GM12873 (cell line): ENCODE results near the gene FBL.

Experiments used
- TF ChIP-seq, protein P1 (sequence below): IDR thresholded peaks from 2 replicates; pipeline ENCODE4 v1.5.1; 2012; ENCODE audit warnings: low read depth, mild to moderate bottlenecking, moderate library complexity, low read length, control low read depth; ENCODE audit not compliant: insufficient read depth; ENCODE audit errors: missing control alignments

FBL gene

DNA sequence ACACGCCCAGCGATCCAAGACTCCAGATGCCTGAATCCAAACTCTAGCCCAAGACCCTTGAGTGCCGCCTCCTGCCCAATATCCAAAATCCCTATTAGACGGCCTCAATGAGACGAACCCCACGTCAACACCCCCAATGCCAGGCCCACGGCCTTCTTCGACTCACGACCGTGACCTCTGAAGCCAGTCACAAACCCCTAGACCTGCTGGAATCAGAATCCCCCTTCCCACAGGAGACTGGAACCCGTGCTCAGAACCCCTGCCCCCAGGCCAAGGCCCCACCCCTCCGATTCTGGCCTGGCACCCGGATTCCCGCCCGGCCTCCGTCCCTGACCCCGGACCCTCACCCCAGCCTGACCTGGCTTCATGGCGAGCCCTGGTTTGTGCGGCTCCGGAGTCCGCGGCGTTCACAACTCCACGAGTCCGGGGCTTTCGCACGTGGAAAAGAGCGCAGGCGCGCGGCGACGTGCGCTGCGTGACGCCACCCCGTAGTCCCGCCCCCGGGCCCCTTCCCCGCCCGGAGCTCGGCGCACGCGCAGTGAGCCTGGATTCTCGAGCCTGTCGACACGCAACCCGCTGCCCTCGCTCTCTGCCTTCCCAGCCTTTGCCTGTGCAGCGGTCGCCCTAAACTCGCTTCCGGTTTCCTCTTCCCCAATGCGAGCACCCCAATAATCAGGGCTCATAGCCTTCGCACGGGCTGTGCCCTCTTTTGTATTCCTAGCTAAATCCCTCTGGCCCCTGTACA, at the start of gene FBL:
FBL (minus strand) TSS at position 447 of the 745 bp plus-strand sequence; CDS start at position 368, 79 bp downstream.
- TF ChIP-seq, protein P1, sequence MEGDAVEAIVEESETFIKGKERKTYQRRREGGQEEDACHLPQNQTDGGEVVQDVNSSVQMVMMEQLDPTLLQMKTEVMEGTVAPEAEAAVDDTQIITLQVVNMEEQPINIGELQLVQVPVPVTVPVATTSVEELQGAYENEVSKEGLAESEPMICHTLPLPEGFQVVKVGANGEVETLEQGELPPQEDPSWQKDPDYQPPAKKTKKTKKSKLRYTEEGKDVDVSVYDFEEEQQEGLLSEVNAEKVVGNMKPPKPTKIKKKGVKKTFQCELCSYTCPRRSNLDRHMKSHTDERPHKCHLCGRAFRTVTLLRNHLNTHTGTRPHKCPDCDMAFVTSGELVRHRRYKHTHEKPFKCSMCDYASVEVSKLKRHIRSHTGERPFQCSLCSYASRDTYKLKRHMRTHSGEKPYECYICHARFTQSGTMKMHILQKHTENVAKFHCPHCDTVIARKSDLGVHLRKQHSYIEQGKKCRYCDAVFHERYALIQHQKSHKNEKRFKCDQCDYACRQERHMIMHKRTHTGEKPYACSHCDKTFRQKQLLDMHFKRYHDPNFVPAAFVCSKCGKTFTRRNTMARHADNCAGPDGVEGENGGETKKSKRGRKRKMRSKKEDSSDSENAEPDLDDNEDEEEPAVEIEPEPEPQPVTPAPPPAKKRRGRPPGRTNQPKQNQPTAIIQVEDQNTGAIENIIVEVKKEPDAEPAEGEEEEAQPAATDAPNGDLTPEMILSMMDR, result no peak

DNA sequence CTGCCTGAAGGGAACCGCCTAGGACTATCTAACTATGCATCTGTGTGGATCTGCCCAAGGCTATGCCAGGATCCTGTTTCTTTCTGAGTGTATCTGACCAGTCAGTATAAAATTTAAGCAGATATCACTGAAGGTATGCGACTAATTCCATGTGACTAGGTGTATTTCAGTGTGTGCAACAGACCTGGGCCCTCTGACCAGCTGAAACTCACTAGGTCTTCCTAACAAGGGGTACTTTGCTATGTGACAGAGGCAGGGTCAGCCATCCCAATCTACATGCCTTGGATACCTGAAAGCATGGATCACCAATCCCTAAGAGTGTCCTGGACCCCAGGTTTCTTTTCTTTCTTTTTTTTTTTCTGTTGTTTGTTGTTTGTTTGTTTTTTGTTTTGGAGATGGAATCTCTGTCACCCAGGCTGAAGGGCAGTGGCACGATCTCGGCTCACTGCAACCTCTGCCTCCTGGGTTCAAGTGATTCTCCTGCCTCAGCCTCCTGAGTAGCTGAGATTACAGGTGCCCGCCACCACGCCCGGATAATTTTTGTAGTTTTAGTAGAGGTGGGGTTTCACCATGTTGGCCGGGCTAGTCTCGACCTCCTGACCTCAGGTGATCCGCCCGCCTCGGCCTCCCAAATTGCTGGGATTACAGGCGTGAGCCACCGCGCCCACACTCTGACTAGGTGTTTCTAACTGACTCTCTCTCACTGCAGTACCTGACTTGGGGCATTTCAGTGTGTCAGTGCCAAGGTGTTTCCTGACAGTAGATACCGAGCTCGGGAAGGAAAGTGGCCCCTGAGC, 44.8 kb upstream of the FBL start:
- TF ChIP-seq, protein P1, result no peak

DNA sequence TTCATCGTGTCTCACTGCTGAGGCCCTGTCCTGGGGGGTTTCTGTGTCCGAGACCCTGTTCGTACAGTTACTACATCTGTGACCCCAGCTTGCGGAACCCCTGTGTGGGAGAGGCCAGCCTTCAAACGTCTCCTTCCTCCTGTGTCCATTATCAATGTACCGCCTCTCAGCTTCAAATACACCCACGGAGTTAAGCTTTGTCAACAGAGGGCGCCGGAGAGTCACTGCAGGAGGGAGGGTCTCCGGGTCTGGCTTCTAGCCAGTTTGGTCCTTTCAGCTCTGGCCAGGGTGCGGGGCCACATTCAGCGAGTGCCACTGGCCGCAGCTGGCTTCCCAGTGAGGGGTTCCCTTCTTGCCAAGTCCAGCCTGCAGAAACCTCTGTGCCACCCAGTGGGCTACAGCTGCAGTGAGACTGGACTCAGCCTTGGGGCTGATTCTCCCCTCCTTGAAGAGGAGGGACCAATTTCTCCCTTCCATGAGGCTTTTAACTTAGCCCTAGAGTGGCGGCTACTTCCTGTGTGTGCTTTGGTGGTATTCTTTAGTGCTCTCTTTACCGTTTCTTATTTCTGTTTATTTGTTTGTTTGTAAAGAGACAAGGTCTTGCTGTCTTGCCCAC, 35.4 kb upstream of the FBL start:
- TF ChIP-seq, protein P1, result peak; percentile 55

DNA sequence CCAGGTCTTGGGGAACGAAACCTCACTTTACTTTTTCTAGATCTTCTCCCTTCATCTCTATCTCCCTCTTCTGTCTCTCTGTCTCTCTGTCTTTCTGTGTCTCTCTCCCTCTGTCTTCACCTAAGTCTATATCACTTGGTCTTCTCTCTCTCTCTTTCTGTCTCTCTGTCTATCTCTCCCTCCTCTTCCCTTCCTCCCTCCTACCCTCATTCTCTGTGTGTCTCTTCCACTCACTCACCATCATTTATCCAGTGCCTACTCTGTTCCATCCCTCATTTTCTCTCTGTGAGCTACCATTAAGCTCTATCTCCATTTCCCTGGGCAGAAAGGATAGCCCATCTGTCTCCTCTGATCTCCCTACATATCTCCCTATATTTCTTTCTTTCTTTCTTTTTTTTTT, 32.2 kb upstream of the FBL start:
- TF ChIP-seq, protein P1, result no peak

DNA sequence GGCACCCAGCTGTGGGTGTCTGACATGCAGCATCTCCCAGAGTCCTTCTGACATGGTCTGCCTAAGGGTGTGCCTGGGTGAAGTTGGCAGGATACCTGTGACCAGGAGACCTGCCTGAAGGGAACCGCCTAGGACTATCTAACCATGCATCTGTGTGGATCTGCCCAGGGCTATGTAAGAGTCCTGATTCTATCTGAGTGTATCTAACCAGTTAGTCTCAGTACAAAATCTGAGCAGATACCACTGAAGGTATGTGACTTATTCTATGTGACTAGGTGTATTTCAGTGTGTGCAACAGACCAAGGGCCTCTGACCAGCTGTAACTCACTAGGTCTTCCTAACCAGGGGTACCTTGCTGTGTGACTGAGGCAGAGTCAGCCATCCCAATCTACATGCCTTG, 28.2 kb upstream of the FBL start:
- TF ChIP-seq, protein P1, result no peak

DNA sequence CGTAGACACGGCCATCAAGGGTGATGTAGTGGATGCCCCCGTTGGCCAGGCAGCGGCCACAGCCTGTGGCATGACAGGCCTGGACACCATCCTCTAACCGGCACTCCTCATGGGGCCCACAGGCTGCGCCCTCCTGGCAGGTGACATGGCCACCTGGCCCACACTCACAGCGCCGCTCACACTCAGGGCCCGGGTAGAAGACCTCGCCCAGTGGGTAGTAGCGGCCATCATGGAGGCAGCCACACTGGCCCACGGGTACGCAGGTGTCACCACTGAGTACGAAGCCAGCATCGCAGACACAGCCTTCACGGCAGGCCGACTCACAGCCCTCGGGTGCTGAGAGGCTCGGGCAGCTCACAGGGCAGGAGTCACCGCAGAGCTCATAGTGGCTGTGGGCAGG, 27.2 kb upstream of the FBL start:
- TF ChIP-seq, protein P1, result no peak
